B cell (primary cell): ENCODE measurements around the gene CNFN. TPM values are rescaled to one million over a fixed set of nuclear protein-coding genes. Genes with fewer than 3 reads are reported as not detected.

ENCODE experiments used
- ATAC-seq: fragments of 200-7000 bp; cut with Tn5 transposase; one replicate; pipeline ENCODE4 v1.10.0; 2021; ENCODE audit warnings: low read depth, mild to moderate bottlenecking, moderate number of reproducible peaks, moderate library complexity
- CTCF ChIA-PET: fragments of 350-600 bp; sonication (Branson Sonifier 250); formaldehyde crosslinking; loops from one replicate; lab custom pipeline; 2021; ENCODE audit warnings: antibody characterized with exemption, inconsistent platforms; lab: Charles Lee
- POLR2A ChIA-PET: fragments of 350-600 bp; sonication (Branson Sonifier 250); formaldehyde crosslinking; loops from one replicate; lab custom pipeline; 2021; ENCODE audit warnings: antibody characterized with exemption; lab: Charles Lee
- DNase-seq: peaks from one replicate; pipeline ENCODE4 v3.0.0; 2013
- H2AFZ ChIP-seq: 2 replicates; pipeline ENCODE4 v1.6.1; 2012; ENCODE audit warnings: mild to moderate bottlenecking, low read depth, low read length; ENCODE audit not compliant: insufficient read depth, poor library complexity, severe bottlenecking
- H3K27ac ChIP-seq, 2 donors: 1 replicate in 1 of 2; 2 replicates in 1 of 2; pipeline ENCODE4 v1.5.1; 2012 to 2013; ENCODE audit warnings: low read length in 2 of 2, mild to moderate bottlenecking in 2 of 2, moderate library complexity in 1 of 2
- H3K27me3 ChIP-seq, 4 experiments: fragments of 200-600 bp in 1 of 4; sonication (generic) in 1 of 4; replicated peaks in 1 of 4; 1 replicate in 2 of 4; 2 replicates in 2 of 4; pipeline versions ENCODE4 v1.6.1 to v1.7.0; 2013 to 2016; ENCODE audit warnings: low read length in 3 of 4, mild to moderate bottlenecking in 2 of 4, mixed read lengths in 1 of 4, moderate library complexity in 1 of 4; ENCODE audit not compliant: insufficient read depth in 4 of 4, control insufficient read depth in 3 of 4; ENCODE audit errors: control extremely low read depth in 1 of 4
- H3K36me3 ChIP-seq, 2 experiments: replicated peaks in 1 of 2; 1 replicate in 1 of 2; 2 replicates in 1 of 2; pipeline versions ENCODE4 v1.6.1 to v1.7.1; 2013; ENCODE audit warnings: low read length in 1 of 2; ENCODE audit not compliant: insufficient read depth in 2 of 2, control insufficient read depth in 1 of 2; ENCODE audit errors: control extremely low read depth in 1 of 2, extremely low read depth in 1 of 2
- H3K4me1 ChIP-seq, 2 donors: fragments of 200-600 bp in 1 of 2; sonication (generic) in 1 of 2; 1 replicate in 1 of 2; 2 replicates in 1 of 2; pipeline versions ENCODE4 v1.5.1 to v1.6.1; 2013 to 2017; ENCODE audit warnings: low read length in 2 of 2; ENCODE audit not compliant: control insufficient read depth in 2 of 2, insufficient read depth in 2 of 2
- H3K4me2 ChIP-seq: replicated peaks from 2 replicates; pipeline ENCODE3; 2012; ENCODE audit warnings: mild to moderate bottlenecking, low read depth, low read length; ENCODE audit not compliant: poor library complexity, severe bottlenecking
- H3K4me3 ChIP-seq, 5 experiments: fragments of 200-600 bp in 1 of 5; sonication (generic) in 1 of 5; 1 replicate in 3 of 5; 2 replicates in 2 of 5; pipeline versions ENCODE4 v1.5.1 to v1.7.0; 2011 to 2016; ENCODE audit warnings: low read length in 4 of 5, mild to moderate bottlenecking in 4 of 5, low read depth in 2 of 5, control low read depth in 1 of 5, moderate library complexity in 1 of 5; ENCODE audit not compliant: insufficient read depth in 1 of 5; ENCODE audit errors: control extremely low read depth in 1 of 5, extremely low read depth in 1 of 5
- H3K79me2 ChIP-seq: fragments of 200-600 bp; sonication (generic); one replicate; pipeline ENCODE4 v1.6.0; 2016; ENCODE audit warnings: low read length; ENCODE audit not compliant: control insufficient read depth, insufficient read depth
- H3K9ac ChIP-seq: fragments of 200-600 bp; sonication (generic); 2 replicates; pipeline ENCODE4 v1.6.1; 2017; ENCODE audit warnings: mild to moderate bottlenecking, low read length, moderate library complexity
- H3K9me3 ChIP-seq, 3 donors: one replicate each; pipeline versions ENCODE4 v1.6.1 to v1.7.1; 2013; ENCODE audit warnings: low read length in 2 of 3; ENCODE audit not compliant: control insufficient read depth in 2 of 3, insufficient read depth in 1 of 3; ENCODE audit errors: control extremely low read depth in 1 of 3
- H4K20me1 ChIP-seq: 2 replicates; pipeline ENCODE4 v1.6.0; 2012; ENCODE audit warnings: mild to moderate bottlenecking, low read length; ENCODE audit not compliant: insufficient read depth, control insufficient read depth, poor library complexity, severe bottlenecking
- H3K27ac Mint-ChIP-seq: one replicate; pipeline ENCODE4 v1.8.0; 2021; ENCODE audit warnings: mixed read lengths
- H3K27me3 Mint-ChIP-seq: one replicate; pipeline ENCODE4 v1.8.0; 2021; ENCODE audit warnings: mixed read lengths
- H3K4me1 Mint-ChIP-seq: one replicate; pipeline ENCODE4 v1.8.0; 2021; ENCODE audit warnings: mixed read lengths
- H3K4me3 Mint-ChIP-seq: one replicate; pipeline ENCODE4 v1.8.0; 2021; ENCODE audit warnings: mixed read lengths
- H3K9me3 Mint-ChIP-seq: one replicate; pipeline ENCODE4 v1.8.0; 2022; ENCODE audit warnings: mixed read lengths; ENCODE audit not compliant: insufficient read depth
- EZH2 ChIP-seq: IDR thresholded peaks from 2 replicates; pipeline ENCODE4 v1.6.1; 2012; ENCODE audit warnings: borderline replicate concordance, low read depth, mild to moderate bottlenecking, moderate library complexity, low read length; ENCODE audit not compliant: insufficient read depth, poor library complexity, severe bottlenecking
- WGBS: methylation state at CpG from one replicate; pipeline ENCODE4 v1.1.5; 2013; ENCODE audit warnings: missing lambda C conversion rate; ENCODE audit not compliant: insufficient coverage; 5-methylcytosine and 5-hydroxymethylcytosine counted together
- intact Hi-C: fragments of 100-400 bp; cut with micrococcal nuclease; formaldehyde crosslinking; loops from one replicate; pipeline ENCODE4 v1.10.0; 2022
- polyA plus RNA-seq: library from polyadenylated mRNA; depleted of rRNA; stranded (reverse); fragments of >200 nt; gene quantifications from 2 replicates; pipeline ENCODE4 v1.2.3, GENCODE V29; 2012
- total RNA-seq, 2 donors: library from RNA; stranded (reverse); fragments of 120-200 nt in 1 of 2; gene quantifications; 1 replicate in 1 of 2; 2 replicates in 1 of 2; pipeline versions ENCODE4 v1.2.3 to v1.2.4, GENCODE V29; 2013 to 2022
- TF ChIP-seq, protein P1 (sequence below): fragments of 200-600 bp; IDR thresholded peaks from one replicate; pipeline ENCODE4 v1.8.0; 2022; ENCODE audit warnings: antibody characterized with exemption, mild to moderate bottlenecking

Gene CNFN
- total and polyA plus RNA-seq, 2 donors (not counting 1 experiment from before 2014, with no cell fraction given): 4.1 to 23.2 TPM

GRCh38 chr19:42378225-42379215 is 11.6 kb downstream of the CNFN start:
- CTCF ChIA-PET: interaction anchor here (0.6 to 1.2 kb wide), 2 partner anchors 13 to 62 kb away, joined by 3 read pairs; no protein-coding TSS in a partner anchor

More at GRCh38 chr19:42378225-42379215, 11.6 kb downstream of the CNFN start:
- ATAC-seq (no peak), DNase-seq (no peak)
- no peak overlapping the region for H3K4me3 Mint-ChIP-seq
- Histone ChIP-seq H3K4me1 (no peaks in the 10 kb centered on the region), H3K36me3 (peaks cover 0 to 2% of the 10 kb centered on the region in 2 experiments), H3K9ac (no peak overlapping the region), H3K4me2 (no peak overlapping the region), H3K27me3 (peaks cover 0 to 6% (median 0%) of the 10 kb centered on the region in 4 experiments), H3K9me3 (no peaks in the 10 kb centered on the region), H3K79me2 (no peaks in the 10 kb centered on the region), H4K20me1 (no peaks in the 10 kb centered on the region), H3K27ac (no peak overlapping the region), H2AFZ (no peak overlapping the region), H3K4me3 (no peak overlapping the region)
- no peak overlapping the region for H3K27ac Mint-ChIP-seq
- no peaks in the 10 kb centered on the region for H3K4me1 Mint-ChIP-seq
- H3K27me3 Mint-ChIP-seq: peaks cover 12% of the 10 kb centered on the region
- intact Hi-C loops: no loop called here
- WGBS: 89% methylated on average over 12 of the region's 17 CpGs
- no peaks in the 10 kb centered on the region for H3K9me3 Mint-ChIP-seq
- POLR2A ChIA-PET: no interaction called here
- TF ChIP-seq, protein P1, sequence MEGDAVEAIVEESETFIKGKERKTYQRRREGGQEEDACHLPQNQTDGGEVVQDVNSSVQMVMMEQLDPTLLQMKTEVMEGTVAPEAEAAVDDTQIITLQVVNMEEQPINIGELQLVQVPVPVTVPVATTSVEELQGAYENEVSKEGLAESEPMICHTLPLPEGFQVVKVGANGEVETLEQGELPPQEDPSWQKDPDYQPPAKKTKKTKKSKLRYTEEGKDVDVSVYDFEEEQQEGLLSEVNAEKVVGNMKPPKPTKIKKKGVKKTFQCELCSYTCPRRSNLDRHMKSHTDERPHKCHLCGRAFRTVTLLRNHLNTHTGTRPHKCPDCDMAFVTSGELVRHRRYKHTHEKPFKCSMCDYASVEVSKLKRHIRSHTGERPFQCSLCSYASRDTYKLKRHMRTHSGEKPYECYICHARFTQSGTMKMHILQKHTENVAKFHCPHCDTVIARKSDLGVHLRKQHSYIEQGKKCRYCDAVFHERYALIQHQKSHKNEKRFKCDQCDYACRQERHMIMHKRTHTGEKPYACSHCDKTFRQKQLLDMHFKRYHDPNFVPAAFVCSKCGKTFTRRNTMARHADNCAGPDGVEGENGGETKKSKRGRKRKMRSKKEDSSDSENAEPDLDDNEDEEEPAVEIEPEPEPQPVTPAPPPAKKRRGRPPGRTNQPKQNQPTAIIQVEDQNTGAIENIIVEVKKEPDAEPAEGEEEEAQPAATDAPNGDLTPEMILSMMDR: no peak
- TF ChIP-seq EZH2: no peak
